Measurements from ENCODE around the gene AARSD1.

- TF ChIP-seq CTCF (IDR thresholded peaks at IDR 0.05) (no peak), POLR2A (IDR thresholded peaks at IDR 0.05) (no peak)
Observed at GRCh38 chr17:42953669-42954068, 10.6 kb downstream of the AARSD1 start.

Measured in ovary (tissue), 3 donors.